Fibroblast of the aortic adventitia (primary cell): Measurements from ENCODE around the gene RNASE1. TPM values are rescaled to one million over a fixed set of nuclear protein-coding genes. Genes with fewer than 3 reads are reported as not detected.
"Not testable (repeated sequence)": the region's sequence is repeated elsewhere in the genome, so short reads cannot be mapped to it uniquely, and the experiment has no call there.

Experiments used
- DNase-seq: peaks from one replicate; pipeline ENCODE4 v3.0.0-alpha.2; 2010; ENCODE audit warnings: low read depth
- H3K4me3 ChIP-seq: 2 replicates; pipeline ENCODE4 v1.5.1; 2011; ENCODE audit warnings: low read depth, mild to moderate bottlenecking, control low read depth, low read length, moderate library complexity
- CTCF ChIP-seq: IDR thresholded peaks from 2 replicates; pipeline ENCODE4 v1.5.1; 2011; ENCODE audit warnings: mild to moderate bottlenecking, low read length, control low read depth, inconsistent platforms; ENCODE audit not compliant: insufficient read depth
- total RNA-seq: library from RNA; depleted of rRNA; stranded (reverse); fragments of >200 nt; gene quantifications from 2 replicates; pipeline ENCODE4 v1.2.3, GENCODE V29; 2012; ENCODE audit warnings: low replicate concordance

The RNASE1 gene
- total RNA-seq, 1 donor: not detected

- no peak for DNase-seq
- no peak for TF ChIP-seq CTCF
- no peak overlapping the region for H3K4me3 ChIP-seq
Observed at GRCh38 chr14:20775043-20775442, 27.6 kb downstream of the RNASE1 start.

- DNase-seq: no peak
- H3K4me3 ChIP-seq: no peak overlapping the region
- TF ChIP-seq CTCF: no peak
Observed at GRCh38 chr14:20774258-20774824, 28.3 kb downstream of the RNASE1 start.

GRCh38 chr14:20772650-20773049, 30.0 kb downstream of the RNASE1 start:
- no peak for TF ChIP-seq CTCF
- no peak overlapping the region for H3K4me3 ChIP-seq
- DNase-seq: no peak

GRCh38 chr14:20769421-20769820, 33.2 kb downstream of the RNASE1 start:
- DNase-seq: no peak
- no peak for TF ChIP-seq CTCF
- H3K4me3 ChIP-seq: no peak overlapping the region

- no peak overlapping the region for H3K4me3 ChIP-seq
- no peak for TF ChIP-seq CTCF
- no peak for DNase-seq
Observed at GRCh38 chr14:20768593-20768892, 34.1 kb downstream of the RNASE1 start.

- H3K4me3 ChIP-seq: no peak overlapping the region
Observed at GRCh38 chr14:20760950-20761349, 41.7 kb downstream of the RNASE1 start.

GRCh38 chr14:20759465-20759864, 43.2 kb downstream of the RNASE1 start:
- H3K4me3 ChIP-seq, DNase-seq: not testable (repeated sequence)

More at GRCh38 chr14:20760950-20761349, 41.7 kb downstream of the RNASE1 start:
- TF ChIP-seq CTCF: no peak
- no peak for DNase-seq
